ENCODE data around the gene SEC24C. TPM values are rescaled to one million over a fixed set of nuclear protein-coding genes. Genes with fewer than 3 reads are reported as not detected.
"Not testable (repeated sequence)": the region's sequence is repeated elsewhere in the genome, so short reads cannot be mapped to it uniquely, and the experiment has no call there.

Gene SEC24C
- total RNA-seq (10 to 100 TPM; 52.0 to 54.2 TPM), total RNA-seq (126 to 295 (median 211) reads per million in 172 experiments)
- polyA plus RNA-seq (2013, experiment 1 of 2) = 52.1 TPM
- polyA plus RNA-seq (2013, experiment 2 of 2) = 54.4 TPM

GRCh38 chr10:73743905-73744663, at the start of gene SEC24C:
SEC24C (plus strand) TSS chr10:73744372; CDS start chr10:73746833, 2,461 bp downstream.
- peaks cover 52% of the 10 kb centered on the region for H3K36me3 Mint-ChIP-seq (ENCODE audit: low read depth)
- intact Hi-C loops (cut with DNase I, micrococcal nuclease) = loop anchor here (1.0 to 10.0 kb wide), 10 partner anchors 13 to 1371 kb away; partner anchors contain the start of genes CHCHD1 (in 1 of the 2), MRPS16 (in 1 of the 2), NDST2 (in 1 of the 2) and PPP3CB (in 1 of the 2)
- peak within 1 kb of the TSS; percentile 93 for H3K4me3 ChIP-seq (ENCODE audit: low read length)
- CTCF ChIA-PET = interaction anchor here (0.6 to 2.5 kb wide), 7 partner anchors 24 to 136 kb away, joined by 3 to 11 read pairs (median 3); a partner anchor contains a TSS
- ATAC-seq (ENCODE audit: poor library complexity) = peak; percentile 85
- peak within 1 kb of the TSS; percentile 90 to 99 for H3K27ac ChIP-seq (ENCODE audit: low read depth in 1 of 2, low read length in 2 of 2)
- POLR2A ChIA-PET = interaction anchor here (0.6 to 4.8 kb wide), 19 partner anchors 9 to 647 kb away, joined by 3 to 84 read pairs (median 4); partner anchors contain the start of genes ADK, AP3M1, CHCHD1 and DNAJC9
- H3K4me1 ChIP-seq (ENCODE audit: insufficient read depth, low read length) = peaks cover 48% of the 10 kb centered on the region
- TF ChIP-seq CTCF (IDR thresholded peaks at IDR 0.05) = no peak
- H3K4me1 Mint-ChIP-seq (ENCODE audit: low read depth) = peaks cover 41% of the 10 kb centered on the region
- peak within 1 kb of the TSS; percentile 99 for H3K4me3 Mint-ChIP-seq
- H3K27me3 ChIP-seq (ENCODE audit: control insufficient read depth in 1 of 2, insufficient read depth in 2 of 2, low read length in 2 of 2) = no peaks in the 10 kb centered on the region
- H3K36me3 ChIP-seq (ENCODE audit: insufficient read depth, low read length) = peaks cover 26% of the 10 kb centered on the region
- peak; percentile 90 to 99 (median 94) for DNase-seq
- no peaks in the 10 kb centered on the region for H3K9me3 Mint-ChIP-seq
- peak within 1 kb of the TSS; percentile 99 for H3K27ac Mint-ChIP-seq
- H3K9me3 ChIP-seq (ENCODE audit: control insufficient read depth in 1 of 2, insufficient read depth in 1 of 2, low read length in 2 of 2) = no peaks in the 10 kb centered on the region
- H3K27me3 Mint-ChIP-seq = no peaks in the 10 kb centered on the region

- H3K4me1 ChIP-seq (ENCODE audit: insufficient read depth, low read length); H3K4me3 ChIP-seq (ENCODE audit: low read length); ATAC-seq (ENCODE audit: poor library complexity); H3K27ac Mint-ChIP-seq; POLR2A ChIA-PET; DNase-seq; H3K27ac ChIP-seq (ENCODE audit: low read depth in 1 of 2, low read length in 2 of 2); H3K9me3 ChIP-seq (ENCODE audit: control insufficient read depth in 1 of 2, insufficient read depth in 1 of 2, low read length in 2 of 2); H3K4me3 Mint-ChIP-seq; intact Hi-C loops (cut with DNase I, micrococcal nuclease); H3K27me3 Mint-ChIP-seq; H3K36me3 ChIP-seq (ENCODE audit: insufficient read depth, low read length); H3K9me3 Mint-ChIP-seq; CTCF ChIA-PET; H3K27me3 ChIP-seq (ENCODE audit: control insufficient read depth in 1 of 2, insufficient read depth in 2 of 2, low read length in 2 of 2); H3K4me1 Mint-ChIP-seq (ENCODE audit: low read depth): not testable (repeated sequence)
- peaks cover 14% of the 10 kb centered on the region for H3K36me3 Mint-ChIP-seq (ENCODE audit: low read depth)
Observed at GRCh38 chr10:73695302-73695701, 48.9 kb upstream of the SEC24C start.

GRCh38 chr10:73697675-73698159, 46.5 kb upstream of the SEC24C start, which contains the start of gene AGAP5:
AGAP5 (minus strand) TSS chr10:73698109; CDS start chr10:73697755, 354 bp downstream.
- H3K27me3 Mint-ChIP-seq; H3K4me3 ChIP-seq (ENCODE audit: low read length); H3K4me3 Mint-ChIP-seq; H3K27me3 ChIP-seq (ENCODE audit: control insufficient read depth in 1 of 2, insufficient read depth in 2 of 2, low read length in 2 of 2); H3K4me1 Mint-ChIP-seq (ENCODE audit: low read depth); H3K9me3 ChIP-seq (ENCODE audit: control insufficient read depth in 1 of 2, insufficient read depth in 1 of 2, low read length in 2 of 2); CTCF ChIA-PET; ATAC-seq (ENCODE audit: poor library complexity); intact Hi-C loops (cut with DNase I, micrococcal nuclease); H3K9me3 Mint-ChIP-seq; H3K4me1 ChIP-seq (ENCODE audit: insufficient read depth, low read length); H3K27ac ChIP-seq (ENCODE audit: low read depth in 1 of 2, low read length in 2 of 2); H3K36me3 ChIP-seq (ENCODE audit: insufficient read depth, low read length); H3K27ac Mint-ChIP-seq; POLR2A ChIA-PET; DNase-seq: not testable (repeated sequence)
- peaks cover 24% of the 10 kb centered on the region for H3K36me3 Mint-ChIP-seq (ENCODE audit: low read depth)

GRCh38 chr10:73698819-73699218, 45.4 kb upstream of the SEC24C start:
- H3K27me3 ChIP-seq (ENCODE audit: control insufficient read depth in 1 of 2, insufficient read depth in 2 of 2, low read length in 2 of 2); intact Hi-C loops (cut with DNase I, micrococcal nuclease); H3K9me3 ChIP-seq (ENCODE audit: control insufficient read depth in 1 of 2, insufficient read depth in 1 of 2, low read length in 2 of 2); H3K4me1 ChIP-seq (ENCODE audit: insufficient read depth, low read length); H3K27me3 Mint-ChIP-seq; DNase-seq; H3K4me1 Mint-ChIP-seq (ENCODE audit: low read depth); CTCF ChIA-PET; H3K9me3 Mint-ChIP-seq; H3K4me3 ChIP-seq (ENCODE audit: low read length); POLR2A ChIA-PET; ATAC-seq (ENCODE audit: poor library complexity); H3K4me3 Mint-ChIP-seq; H3K27ac ChIP-seq (ENCODE audit: low read depth in 1 of 2, low read length in 2 of 2); H3K27ac Mint-ChIP-seq; H3K36me3 ChIP-seq (ENCODE audit: insufficient read depth, low read length): not testable (repeated sequence)
- peaks cover 25% of the 10 kb centered on the region for H3K36me3 Mint-ChIP-seq (ENCODE audit: low read depth)

GRCh38 chr10:73703924-73704323, 40.2 kb upstream of the SEC24C start:
- ATAC-seq (ENCODE audit: poor library complexity); CTCF ChIA-PET; H3K4me3 Mint-ChIP-seq; H3K4me1 ChIP-seq (ENCODE audit: insufficient read depth, low read length); H3K4me3 ChIP-seq (ENCODE audit: low read length); H3K36me3 ChIP-seq (ENCODE audit: insufficient read depth, low read length); DNase-seq; H3K4me1 Mint-ChIP-seq (ENCODE audit: low read depth); H3K27me3 Mint-ChIP-seq; H3K27ac ChIP-seq (ENCODE audit: low read depth in 1 of 2, low read length in 2 of 2); H3K9me3 Mint-ChIP-seq; intact Hi-C loops (cut with DNase I, micrococcal nuclease); H3K9me3 ChIP-seq (ENCODE audit: control insufficient read depth in 1 of 2, insufficient read depth in 1 of 2, low read length in 2 of 2); POLR2A ChIA-PET; H3K27me3 ChIP-seq (ENCODE audit: control insufficient read depth in 1 of 2, insufficient read depth in 2 of 2, low read length in 2 of 2); H3K27ac Mint-ChIP-seq: not testable (repeated sequence)
- H3K36me3 Mint-ChIP-seq (ENCODE audit: low read depth) = peaks cover 34% of the 10 kb centered on the region

- peaks cover 13% of the 10 kb centered on the region for H3K36me3 ChIP-seq (ENCODE audit: insufficient read depth, low read length)
- H3K4me1 ChIP-seq (ENCODE audit: insufficient read depth, low read length); CTCF ChIA-PET; H3K27ac Mint-ChIP-seq; POLR2A ChIA-PET; H3K27me3 ChIP-seq (ENCODE audit: control insufficient read depth in 1 of 2, insufficient read depth in 2 of 2, low read length in 2 of 2); DNase-seq; H3K27ac ChIP-seq (ENCODE audit: low read depth in 1 of 2, low read length in 2 of 2); H3K27me3 Mint-ChIP-seq; H3K4me3 Mint-ChIP-seq; H3K9me3 Mint-ChIP-seq; intact Hi-C loops (cut with DNase I, micrococcal nuclease); H3K4me1 Mint-ChIP-seq (ENCODE audit: low read depth); H3K4me3 ChIP-seq (ENCODE audit: low read length); H3K9me3 ChIP-seq (ENCODE audit: control insufficient read depth in 1 of 2, insufficient read depth in 1 of 2, low read length in 2 of 2); ATAC-seq (ENCODE audit: poor library complexity): not testable (repeated sequence)
- peaks cover 41% of the 10 kb centered on the region for H3K36me3 Mint-ChIP-seq (ENCODE audit: low read depth)
Observed at GRCh38 chr10:73705506-73706072, 38.6 kb upstream of the SEC24C start.
